Placental epithelial cell (primary cell): ENCODE results near the gene SMIM35. TPM values are rescaled to one million over a fixed set of nuclear protein-coding genes. Genes with fewer than 3 reads are reported as not detected.

Source experiments
- total RNA-seq: library from RNA; depleted of rRNA; stranded (reverse); fragments of >200 nt; gene quantifications from 2 replicates; pipeline ENCODE4 v1.2.3, GENCODE V29; 2012

The SMIM35 gene
- not detected in 2 replicates for total RNA-seq

DNA sequence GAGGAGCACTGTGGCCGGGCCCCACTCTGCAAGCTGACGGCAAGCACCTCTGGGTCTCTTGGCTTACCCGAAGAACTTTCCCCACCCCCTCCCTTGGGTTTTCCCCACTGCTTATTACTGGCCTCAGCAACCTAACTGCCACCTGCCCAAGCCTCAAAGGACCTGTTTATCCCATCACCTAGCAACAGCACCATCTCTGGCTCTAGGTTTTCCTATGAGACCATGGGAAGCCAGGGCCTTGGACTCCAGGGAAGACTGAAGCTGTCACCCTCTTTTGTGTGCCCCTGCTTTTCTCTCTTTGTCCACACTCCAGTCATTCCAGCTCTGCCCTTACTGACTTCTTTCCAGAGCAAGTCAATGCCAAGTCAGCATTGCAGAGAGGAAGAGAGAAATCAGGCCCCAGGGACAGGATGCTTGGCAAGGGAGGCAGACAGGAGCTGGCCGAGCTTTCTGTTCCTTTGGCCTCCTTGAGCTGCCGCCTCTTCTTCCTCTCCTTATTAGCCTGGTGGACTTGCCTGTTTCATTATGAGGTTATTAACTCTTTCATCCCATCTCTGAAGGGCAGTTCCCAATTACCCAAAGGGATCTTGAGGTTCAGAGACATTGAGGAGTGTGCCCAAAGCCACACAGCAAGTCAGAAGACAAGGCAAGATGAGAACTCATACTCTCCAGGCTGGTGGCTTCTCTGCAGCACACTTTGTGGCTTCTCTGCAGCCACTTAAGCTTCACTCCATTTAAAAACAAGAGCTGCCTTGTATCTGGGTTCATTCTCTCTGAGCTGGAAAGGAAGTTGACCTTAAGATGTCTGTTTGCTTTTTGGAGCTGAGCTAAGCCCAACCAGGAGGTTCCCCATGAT is at the start of gene SMIM35:
TSS of gene SMIM35 (minus strand) at position 51 of the 856 bp plus-strand sequence. CDS start 206 bp downstream, outside the sequence.

DNA sequence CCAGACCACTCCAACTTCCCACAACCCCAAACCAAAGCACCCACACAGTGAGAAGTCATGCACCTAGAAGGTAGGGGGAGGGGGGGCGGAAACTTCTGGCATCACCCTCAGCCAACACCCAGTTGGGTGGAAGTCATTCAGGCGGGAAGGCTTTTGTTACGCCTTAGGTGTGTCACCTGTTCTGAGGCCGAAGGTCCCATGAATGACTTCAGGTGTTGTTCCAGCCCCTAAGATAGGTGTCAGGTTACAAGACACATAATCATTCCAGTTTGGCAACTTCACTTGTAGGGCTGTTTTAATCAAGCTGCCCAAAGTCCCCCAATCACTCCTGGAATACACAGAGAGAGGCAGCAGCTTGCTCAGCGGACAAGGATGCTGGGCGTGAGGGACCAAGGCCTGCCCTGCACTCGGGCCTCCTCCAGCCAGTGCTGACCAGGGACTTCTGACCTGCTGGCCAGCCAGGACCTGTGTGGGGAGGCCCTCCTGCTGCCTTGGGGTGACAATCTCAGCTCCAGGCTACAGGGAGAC is 9.9 kb downstream of the SMIM35 start, which contains the start of gene TMPRSS4:
TSS of gene TMPRSS4 (plus strand) at position 325 of the 528 bp plus-strand sequence. CDS start 225 bp downstream, outside the sequence.

GRCh38 chr11:117985953-117986887 is 100.5 kb downstream of the SMIM35 start, which contains the start of gene IL10RA:
Gene IL10RA (plus strand): TSS chr11:117986394. CDS start chr11:117986468, 74 bp downstream.

Other genes with a start within 250 kb of the SMIM35 start
- 0.39 TPM in 1 of 2 replicates, not detected in the other for gene FXYD6, start 210.3 kb downstream of the SMIM35 start, total RNA-seq
- gene TMPRSS13, start 157.6 kb downstream of the SMIM35 start, total RNA-seq, result 0.79 and 1.3 TPM in 2 replicates
- not detected in 2 replicates for gene IL10RA, start 100.6 kb downstream of the SMIM35 start, total RNA-seq
- gene TMPRSS4, start 9.9 kb downstream of the SMIM35 start, total RNA-seq, result under 0.01 TPM in 1 of 2 replicates, not detected in the other
- gene SCN4B, start 65.9 kb upstream of the SMIM35 start, total RNA-seq, result 0.39 and 0.43 TPM in 2 replicates
- gene SCN2B, start 89.7 kb upstream of the SMIM35 start, total RNA-seq, result not detected in 2 replicates
- gene JAML, start 138.0 kb upstream of the SMIM35 start, total RNA-seq, result under 0.01 TPM in 1 of 2 replicates, not detected in the other
- 35.3 and 61.1 TPM in 2 replicates for gene MPZL3, start 165.4 kb upstream of the SMIM35 start, total RNA-seq
- gene MPZL2, start 177.3 kb upstream of the SMIM35 start, total RNA-seq, result 69.5 and 85.8 TPM in 2 replicates
- gene CD3E, start 217.8 kb upstream of the SMIM35 start, total RNA-seq, result not detected in 2 replicates